Measurements from ENCODE around the gene APP.

The APP gene

GRCh38 chr21:25879203-25879602, 291.4 kb downstream of the APP start:
- Histone ChIP-seq H3K27ac (ENCODE audit: low read length) (no peak overlapping the region), H3K9ac (ENCODE audit: low read depth, low read length) (no peak overlapping the region), H2AFZ (ENCODE audit: low read depth, low read length) (no peak overlapping the region), H3K4me1 (ENCODE audit: insufficient read depth, low read length) (peaks cover 5% of the 10 kb centered on the region), H3K4me3 (ENCODE audit: low read depth in 1 of 2, low read length in 2 of 2) (no peak overlapping the region), H3K27me3 (ENCODE audit: insufficient read depth, low read length, poor library complexity) (no peaks in the 10 kb centered on the region), H4K20me1 (ENCODE audit: insufficient read depth, low read length) (no peaks in the 10 kb centered on the region), H3K9me3 (ENCODE audit: insufficient read depth, low read length, severe bottlenecking) (no peaks in the 10 kb centered on the region), H3K36me3 (ENCODE audit: insufficient read depth, low read length) (no peaks in the 10 kb centered on the region), H3K4me2 (ENCODE audit: insufficient read depth, low read length) (no peak overlapping the region), H3K79me2 (ENCODE audit: insufficient read depth, low read length) (no peaks in the 10 kb centered on the region)
- no peak for ATAC-seq (ENCODE audit: insufficient read depth, low read depth)
- TF ChIP-seq EZH2 (IDR thresholded peaks at IDR 0.05; ENCODE audit: borderline replicate concordance, low read depth, low read length, severe bottlenecking) (no peak), CTCF (IDR thresholded peaks at IDR 0.05; ENCODE audit: borderline replicate concordance, extremely low read depth, low read length, poor library complexity, severe bottlenecking) (no peak)
- no peak for DNase-seq

DNA sequence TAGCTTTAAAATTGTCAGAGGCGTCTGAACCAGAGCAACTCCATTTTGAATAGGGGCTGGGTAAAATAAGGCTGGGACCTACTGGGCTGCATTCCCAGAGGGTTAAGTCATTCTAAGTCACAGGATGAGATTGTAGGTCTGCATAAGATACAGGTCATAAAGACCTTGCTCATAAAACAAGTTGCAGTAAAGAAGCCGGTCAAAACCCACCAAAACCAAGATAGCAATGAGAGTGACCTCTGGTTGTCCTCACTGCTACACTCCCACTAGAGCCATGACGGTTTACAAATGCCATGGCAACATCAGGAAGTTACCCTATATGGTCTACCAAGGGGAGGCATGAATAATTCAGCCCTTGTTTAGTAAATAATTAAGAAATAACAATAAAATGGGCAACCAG, 292.2 kb downstream of the APP start:
- Histone ChIP-seq H2AFZ (ENCODE audit: low read depth, low read length) (no peak overlapping the region), H3K27ac (ENCODE audit: low read length) (no peak overlapping the region), H3K4me3 (ENCODE audit: low read depth in 1 of 2, low read length in 2 of 2) (no peak overlapping the region), H3K27me3 (ENCODE audit: insufficient read depth, low read length, poor library complexity) (no peaks in the 10 kb centered on the region), H3K9me3 (ENCODE audit: insufficient read depth, low read length, severe bottlenecking) (no peaks in the 10 kb centered on the region), H3K4me2 (ENCODE audit: insufficient read depth, low read length) (no peak overlapping the region), H4K20me1 (ENCODE audit: insufficient read depth, low read length) (no peaks in the 10 kb centered on the region), H3K36me3 (ENCODE audit: insufficient read depth, low read length) (no peaks in the 10 kb centered on the region), H3K9ac (ENCODE audit: low read depth, low read length) (no peak overlapping the region), H3K79me2 (ENCODE audit: insufficient read depth, low read length) (no peaks in the 10 kb centered on the region), H3K4me1 (ENCODE audit: insufficient read depth, low read length) (peaks cover 5% of the 10 kb centered on the region)
- ATAC-seq (ENCODE audit: insufficient read depth, low read depth) (no peak), DNase-seq (no peak)
- TF ChIP-seq EZH2 (IDR thresholded peaks at IDR 0.05; ENCODE audit: borderline replicate concordance, low read depth, low read length, severe bottlenecking) (no peak), CTCF (IDR thresholded peaks at IDR 0.05; ENCODE audit: borderline replicate concordance, extremely low read depth, low read length, poor library complexity, severe bottlenecking) (no peak)

DNA sequence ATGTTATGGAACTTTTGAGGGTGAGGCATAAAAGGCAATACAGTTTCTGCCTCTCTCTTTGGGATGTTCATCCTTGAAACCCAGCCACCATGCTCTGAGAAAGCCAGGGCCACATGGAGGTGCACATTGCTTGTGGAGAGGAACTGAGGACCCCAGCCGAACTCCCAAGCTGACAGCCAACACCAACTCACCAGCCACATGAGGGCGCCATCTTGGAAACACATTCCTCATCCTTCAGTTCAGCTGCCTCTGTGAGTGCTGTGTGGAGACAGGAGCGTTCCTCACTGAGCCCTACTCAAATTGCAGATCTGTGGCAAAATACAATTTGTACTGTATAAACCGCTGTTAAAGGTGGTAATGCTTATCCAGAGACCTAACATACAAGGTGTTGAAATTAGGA, 298.3 kb downstream of the APP start:
- Histone ChIP-seq H3K36me3 (ENCODE audit: insufficient read depth, low read length) (no peaks in the 10 kb centered on the region), H3K9ac (ENCODE audit: low read depth, low read length) (no peak overlapping the region), H3K79me2 (ENCODE audit: insufficient read depth, low read length) (no peaks in the 10 kb centered on the region), H3K4me2 (ENCODE audit: insufficient read depth, low read length) (no peak overlapping the region), H3K9me3 (ENCODE audit: insufficient read depth, low read length, severe bottlenecking) (peaks cover 2% of the 10 kb centered on the region), H3K4me3 (ENCODE audit: low read depth in 1 of 2, low read length in 2 of 2) (no peak overlapping the region), H2AFZ (ENCODE audit: low read depth, low read length) (no peak overlapping the region), H3K4me1 (ENCODE audit: insufficient read depth, low read length) (peaks cover 5% of the 10 kb centered on the region), H3K27ac (ENCODE audit: low read length) (no peak overlapping the region), H4K20me1 (ENCODE audit: insufficient read depth, low read length) (no peaks in the 10 kb centered on the region), H3K27me3 (ENCODE audit: insufficient read depth, low read length, poor library complexity) (no peaks in the 10 kb centered on the region)
- DNase-seq (no peak), ATAC-seq (ENCODE audit: insufficient read depth, low read depth) (no peak)
- peak; percentile 9 for TF ChIP-seq CTCF (IDR thresholded peaks at IDR 0.05; ENCODE audit: borderline replicate concordance, extremely low read depth, low read length, poor library complexity, severe bottlenecking)
- TF ChIP-seq EZH2 (IDR thresholded peaks at IDR 0.05; ENCODE audit: borderline replicate concordance, low read depth, low read length, severe bottlenecking) = no peak

DNA sequence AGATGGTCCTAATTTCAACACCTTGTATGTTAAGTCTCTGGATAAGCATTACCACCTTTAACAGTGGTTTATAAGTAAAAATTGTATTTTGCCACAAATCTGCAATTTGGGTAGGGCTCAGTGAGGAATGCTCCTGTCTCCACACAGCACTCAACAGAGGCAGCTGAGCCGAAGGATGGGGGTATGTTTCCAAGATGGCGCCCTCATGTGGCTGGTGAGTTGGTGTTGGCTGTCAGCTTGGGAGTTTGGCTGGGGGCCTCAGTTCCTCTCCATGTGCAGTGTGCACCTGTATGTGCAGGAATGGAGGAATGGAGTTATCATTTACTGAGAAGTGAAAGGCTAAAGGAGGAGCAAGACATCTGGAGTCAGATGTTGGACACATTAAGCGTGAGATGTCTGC, 299.0 kb downstream of the APP start:
- H2AFZ ChIP-seq (ENCODE audit: low read depth, low read length) = no peak overlapping the region
- no peak overlapping the region for H3K9ac ChIP-seq (ENCODE audit: low read depth, low read length)
- H3K79me2 ChIP-seq (ENCODE audit: insufficient read depth, low read length) = no peaks in the 10 kb centered on the region
- ATAC-seq (ENCODE audit: insufficient read depth, low read depth) = no peak
- H3K27ac ChIP-seq (ENCODE audit: low read length) = no peak overlapping the region
- H3K4me1 ChIP-seq (ENCODE audit: insufficient read depth, low read length) = peaks cover 5% of the 10 kb centered on the region
- H3K27me3 ChIP-seq (ENCODE audit: insufficient read depth, low read length, poor library complexity) = no peaks in the 10 kb centered on the region
- TF ChIP-seq CTCF (IDR thresholded peaks at IDR 0.05; ENCODE audit: borderline replicate concordance, extremely low read depth, low read length, poor library complexity, severe bottlenecking) (peak; percentile 31), EZH2 (IDR thresholded peaks at IDR 0.05; ENCODE audit: borderline replicate concordance, low read depth, low read length, severe bottlenecking) (no peak)
- no peaks in the 10 kb centered on the region for H4K20me1 ChIP-seq (ENCODE audit: insufficient read depth, low read length)
- H3K36me3 ChIP-seq (ENCODE audit: insufficient read depth, low read length) = no peaks in the 10 kb centered on the region
- H3K9me3 ChIP-seq (ENCODE audit: insufficient read depth, low read length, severe bottlenecking) = peaks cover 2% of the 10 kb centered on the region
- DNase-seq = no peak
- H3K4me2 ChIP-seq (ENCODE audit: insufficient read depth, low read length) = no peak overlapping the region
- no peak overlapping the region for H3K4me3 ChIP-seq (ENCODE audit: low read depth in 1 of 2, low read length in 2 of 2)
